ENCODE measurements around the gene PCDHA1. TPM values are rescaled to one million over a fixed set of nuclear protein-coding genes. Genes with fewer than 3 reads are reported as not detected.
A peak's percentile ranks its signal among the peaks of the same experiment; 100 is the strongest.

PCDHA1 gene
- total RNA-seq, 2 experiments from 2014 or later, result not detected

GRCh38 chr5:140916325-140916724 is 130.4 kb downstream of the PCDHA1 start:
- Mint-ChIP-seq H3K27ac (no peak overlapping the region), H3K4me1 (ENCODE audit: low read depth) (no peaks in the 10 kb centered on the region), H3K36me3 (ENCODE audit: low read depth) (no peaks in the 10 kb centered on the region), H3K4me3 (no peak overlapping the region), H3K27me3 (ENCODE audit: low read depth) (no peaks in the 10 kb centered on the region), H3K9me3 (ENCODE audit: insufficient read depth) (peaks cover 7% of the 10 kb centered on the region)
- no peak for DNase-seq
- ChIA-PET POLR2A (no interaction called here), CTCF (no interaction called here)
- ATAC-seq, result no peak

GRCh38 chr5:140923601-140924000 is 137.7 kb downstream of the PCDHA1 start:
- no peak for ATAC-seq
- H3K9me3 Mint-ChIP-seq (ENCODE audit: insufficient read depth), result no peaks in the 10 kb centered on the region
- CTCF ChIA-PET, result no interaction called here

GRCh38 chr5:140925806-140926442 is 140.0 kb downstream of the PCDHA1 start, which contains the start of gene PCDHAC1:
TSS of gene PCDHAC1 (plus strand) at chr5:140926299. CDS start at chr5:140926893, 594 bp downstream.
- H3K4me3 Mint-ChIP-seq, result no peak within 1 kb of the TSS
- H3K27ac Mint-ChIP-seq, result peak within 1 kb of the TSS; percentile 37
- H3K27me3 Mint-ChIP-seq (ENCODE audit: low read depth), result peaks cover 24% of the 10 kb centered on the region
- POLR2A ChIA-PET, result no interaction called here
- peaks cover 4% of the 10 kb centered on the region for H3K9me3 Mint-ChIP-seq (ENCODE audit: insufficient read depth)
- no peaks in the 10 kb centered on the region for H3K4me1 Mint-ChIP-seq (ENCODE audit: low read depth)
- CTCF ChIA-PET, result no interaction called here
- peaks cover 2% of the 10 kb centered on the region for H3K36me3 Mint-ChIP-seq (ENCODE audit: low read depth)
- no peak for ATAC-seq
- DNase-seq, result no peak

More at GRCh38 chr5:140923601-140924000, 137.7 kb downstream of the PCDHA1 start:
- H3K4me1 Mint-ChIP-seq (ENCODE audit: low read depth), result no peaks in the 10 kb centered on the region
- peaks cover 2% of the 10 kb centered on the region for H3K36me3 Mint-ChIP-seq (ENCODE audit: low read depth)
- H3K27ac Mint-ChIP-seq, result no peak overlapping the region
- peaks cover 24% of the 10 kb centered on the region for H3K27me3 Mint-ChIP-seq (ENCODE audit: low read depth)
- no peak for DNase-seq
- no peak overlapping the region for H3K4me3 Mint-ChIP-seq
- POLR2A ChIA-PET, result no interaction called here

DNA sequence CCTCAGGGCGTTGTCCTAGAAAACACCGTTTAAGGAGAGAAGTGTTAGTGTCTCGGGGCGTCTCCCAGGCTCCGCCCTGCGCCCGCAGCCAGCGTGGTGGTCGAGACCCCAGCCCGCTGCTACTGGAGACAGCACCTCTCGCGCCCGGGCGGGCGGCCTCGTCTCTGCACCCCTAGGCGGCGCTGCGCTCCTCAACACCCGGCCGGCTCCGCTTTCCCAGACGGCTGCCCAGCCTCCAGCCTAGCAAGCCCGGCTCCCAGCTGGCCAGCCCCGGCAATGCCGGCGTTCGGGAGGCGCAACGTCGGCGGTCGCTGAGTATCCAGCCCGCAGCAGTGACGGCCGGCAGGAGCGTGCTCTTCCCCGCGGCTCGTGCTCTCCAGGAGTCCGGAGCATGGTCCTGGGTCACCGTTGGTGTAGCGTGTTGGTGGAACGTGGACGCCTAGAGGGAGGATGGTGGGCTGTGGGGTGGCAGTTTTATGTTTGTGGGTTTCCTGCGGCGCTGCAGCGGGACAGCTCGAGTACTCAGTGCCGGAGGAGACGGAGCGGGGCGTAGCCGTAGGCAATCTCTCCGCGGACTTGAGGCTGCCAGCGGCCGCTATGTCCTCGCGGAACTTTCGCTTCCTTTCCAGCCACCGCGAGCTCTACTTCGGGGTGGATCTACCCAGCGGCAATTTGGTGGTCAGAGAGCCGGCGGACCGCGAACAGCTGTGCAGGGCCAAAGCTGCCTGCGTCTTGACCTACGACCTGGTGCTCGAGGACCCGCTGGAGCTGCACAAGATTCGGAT is 140.7 kb downstream of the PCDHA1 start:
- Mint-ChIP-seq H3K27ac (peak overlapping the region; percentile 30), H3K27me3 (ENCODE audit: low read depth) (peaks cover 24% of the 10 kb centered on the region), H3K36me3 (ENCODE audit: low read depth) (peaks cover 2% of the 10 kb centered on the region), H3K9me3 (ENCODE audit: insufficient read depth) (peaks cover 4% of the 10 kb centered on the region), H3K4me1 (ENCODE audit: low read depth) (no peaks in the 10 kb centered on the region), H3K4me3 (no peak overlapping the region)
- CTCF ChIA-PET, result no interaction called here
- POLR2A ChIA-PET, result no interaction called here
- DNase-seq, result no peak
- ATAC-seq, result no peak

DNA sequence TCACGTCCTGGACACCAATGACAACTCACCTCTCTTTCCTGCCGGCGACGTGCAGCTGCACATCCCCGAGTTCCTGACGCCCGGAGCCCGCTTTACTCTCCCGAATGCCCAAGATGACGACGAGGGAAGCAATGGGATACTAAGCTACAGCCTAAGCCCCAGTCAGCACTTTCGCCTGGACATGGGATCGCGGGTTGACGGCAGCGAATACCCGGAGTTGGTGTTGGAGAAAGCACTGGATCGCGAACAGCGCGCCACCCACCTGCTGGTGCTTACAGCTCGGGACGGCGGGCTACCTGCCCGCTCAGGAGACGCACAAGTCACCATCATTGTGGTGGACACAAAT is 141.3 kb downstream of the PCDHA1 start:
- H3K9me3 Mint-ChIP-seq (ENCODE audit: insufficient read depth), result peaks cover 4% of the 10 kb centered on the region
- no peak overlapping the region for H3K4me3 Mint-ChIP-seq
- peak overlapping the region; percentile 30 for H3K27ac Mint-ChIP-seq
- ATAC-seq, result no peak
- H3K27me3 Mint-ChIP-seq (ENCODE audit: low read depth), result peaks cover 24% of the 10 kb centered on the region
- ChIA-PET POLR2A (no interaction called here), CTCF (no interaction called here)
- H3K4me1 Mint-ChIP-seq (ENCODE audit: low read depth), result no peaks in the 10 kb centered on the region
- no peak for DNase-seq
- peaks cover 2% of the 10 kb centered on the region for H3K36me3 Mint-ChIP-seq (ENCODE audit: low read depth)

DNA sequence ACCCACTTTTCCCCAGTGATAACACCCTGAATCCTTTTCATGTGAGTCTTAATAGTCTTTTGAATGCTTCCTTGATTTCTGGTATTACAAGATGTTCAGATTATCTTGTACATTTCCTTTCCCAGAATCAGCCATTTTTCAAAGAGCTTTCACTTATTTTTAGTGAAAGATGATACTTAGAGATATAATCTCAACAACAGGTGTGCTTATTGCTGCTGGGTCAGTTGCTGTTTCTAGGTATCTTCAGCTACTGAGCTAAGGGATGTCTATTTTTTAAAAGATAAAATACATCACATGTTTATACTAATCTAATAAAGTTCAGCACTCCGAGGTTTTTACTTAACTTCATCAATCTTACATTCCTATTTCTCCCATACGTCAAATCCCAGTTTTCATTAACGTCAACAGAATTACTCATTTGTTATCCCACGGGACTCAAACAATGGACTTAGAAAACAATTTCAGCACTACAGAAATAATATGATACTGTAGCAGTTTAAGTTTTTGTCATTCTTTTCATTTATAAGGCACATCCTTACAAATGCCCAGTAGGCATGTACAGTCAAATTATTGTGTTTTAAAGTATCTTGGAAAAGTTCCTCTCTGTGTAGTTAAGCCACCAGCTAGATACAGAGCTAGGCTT is 149.1 kb downstream of the PCDHA1 start:
- ChIA-PET CTCF (no interaction called here), POLR2A (no interaction called here)
- Mint-ChIP-seq H3K4me1 (ENCODE audit: low read depth) (no peaks in the 10 kb centered on the region), H3K36me3 (ENCODE audit: low read depth) (no peaks in the 10 kb centered on the region), H3K4me3 (no peak overlapping the region), H3K27me3 (ENCODE audit: low read depth) (no peaks in the 10 kb centered on the region), H3K27ac (no peak overlapping the region), H3K9me3 (ENCODE audit: insufficient read depth) (no peaks in the 10 kb centered on the region)
- ATAC-seq (no peak), DNase-seq (no peak)

- no peaks in the 10 kb centered on the region for H3K9me3 Mint-ChIP-seq (ENCODE audit: insufficient read depth)
- ATAC-seq (no peak), DNase-seq (no peak)
- no peaks in the 10 kb centered on the region for H3K36me3 Mint-ChIP-seq (ENCODE audit: low read depth)
- CTCF ChIA-PET, result no interaction called here
- H3K27ac Mint-ChIP-seq, result no peak overlapping the region
- POLR2A ChIA-PET, result no interaction called here
- H3K27me3 Mint-ChIP-seq (ENCODE audit: low read depth), result no peaks in the 10 kb centered on the region
- no peak overlapping the region for H3K4me3 Mint-ChIP-seq
- H3K4me1 Mint-ChIP-seq (ENCODE audit: low read depth), result no peaks in the 10 kb centered on the region
These were observed 160.6 kb downstream of the PCDHA1 start for GRCh38 chr5:140946578-140946977.

DNA sequence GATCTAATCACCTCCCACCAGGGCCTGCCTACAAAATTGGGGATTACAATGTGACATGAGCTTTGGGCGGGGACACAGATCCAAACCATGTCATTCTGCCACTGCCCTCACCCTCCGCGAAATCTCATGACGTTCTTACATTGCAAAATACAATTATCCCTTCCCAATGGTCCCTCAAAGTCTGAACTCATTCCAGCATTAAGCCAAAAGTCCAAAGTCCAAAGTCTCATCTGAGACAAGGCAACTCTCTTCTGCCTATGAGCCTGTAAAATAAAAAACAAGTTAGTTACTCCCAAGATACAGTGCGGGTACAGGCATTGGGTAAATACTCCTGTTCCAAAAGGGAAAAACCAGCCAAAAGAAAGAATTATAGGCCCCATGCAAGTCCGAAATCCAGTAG is 165.7 kb downstream of the PCDHA1 start:
- Mint-ChIP-seq H3K4me3 (no peak overlapping the region), H3K27me3 (ENCODE audit: low read depth) (no peaks in the 10 kb centered on the region), H3K27ac (no peak overlapping the region), H3K4me1 (ENCODE audit: low read depth) (no peaks in the 10 kb centered on the region), H3K9me3 (ENCODE audit: insufficient read depth) (no peaks in the 10 kb centered on the region), H3K36me3 (ENCODE audit: low read depth) (no peaks in the 10 kb centered on the region)
- ATAC-seq, result no peak
- no peak for DNase-seq
- POLR2A ChIA-PET, result no interaction called here
- CTCF ChIA-PET, result no interaction called here

GRCh38 chr5:140953234-140953633 is 167.3 kb downstream of the PCDHA1 start:
- Mint-ChIP-seq H3K36me3 (ENCODE audit: low read depth) (no peaks in the 10 kb centered on the region), H3K4me3 (no peak overlapping the region), H3K4me1 (ENCODE audit: low read depth) (no peaks in the 10 kb centered on the region), H3K9me3 (ENCODE audit: insufficient read depth) (no peaks in the 10 kb centered on the region), H3K27ac (no peak overlapping the region), H3K27me3 (ENCODE audit: low read depth) (no peaks in the 10 kb centered on the region)
- ChIA-PET POLR2A (no interaction called here), CTCF (no interaction called here)
- ATAC-seq, result no peak
- no peak for DNase-seq

DNA sequence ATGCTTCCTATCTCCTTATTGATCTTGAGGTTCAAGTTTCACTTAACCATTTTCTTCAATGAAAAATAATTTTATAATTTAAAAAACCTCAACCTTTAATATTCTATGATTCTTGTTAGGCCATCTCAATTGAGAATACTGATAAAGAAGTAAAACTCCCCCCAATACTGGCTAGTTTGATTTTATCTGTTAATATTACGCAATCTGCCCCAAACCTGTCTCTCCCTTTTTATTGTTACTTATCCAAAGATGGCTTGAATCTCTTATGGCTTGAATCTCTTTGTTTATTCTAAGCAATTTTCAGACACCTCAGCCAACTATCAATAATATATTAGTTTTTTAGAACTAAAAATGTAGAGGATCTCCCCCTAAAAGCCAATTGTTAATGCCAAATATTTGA is 176.2 kb downstream of the PCDHA1 start:
- H3K36me3 Mint-ChIP-seq (ENCODE audit: low read depth), result peaks cover 2% of the 10 kb centered on the region
- H3K4me3 Mint-ChIP-seq, result no peak overlapping the region
- no peak for DNase-seq
- POLR2A ChIA-PET, result no interaction called here
- no peak for ATAC-seq
- no peaks in the 10 kb centered on the region for H3K4me1 Mint-ChIP-seq (ENCODE audit: low read depth)
- no peaks in the 10 kb centered on the region for H3K9me3 Mint-ChIP-seq (ENCODE audit: insufficient read depth)
- peaks cover 12% of the 10 kb centered on the region for H3K27me3 Mint-ChIP-seq (ENCODE audit: low read depth)
- CTCF ChIA-PET, result no interaction called here
- no peak overlapping the region for H3K27ac Mint-ChIP-seq

GRCh38 chr5:140964356-140964755 is 178.4 kb downstream of the PCDHA1 start:
- no peak for ATAC-seq
- Mint-ChIP-seq H3K4me3 (no peak overlapping the region), H3K4me1 (ENCODE audit: low read depth) (no peaks in the 10 kb centered on the region), H3K27me3 (ENCODE audit: low read depth) (peaks cover 15% of the 10 kb centered on the region), H3K36me3 (ENCODE audit: low read depth) (peaks cover 2% of the 10 kb centered on the region), H3K9me3 (ENCODE audit: insufficient read depth) (no peaks in the 10 kb centered on the region), H3K27ac (no peak overlapping the region)
- ChIA-PET POLR2A (no interaction called here), CTCF (no interaction called here)
- DNase-seq, result no peak

- no peak overlapping the region for H3K4me3 Mint-ChIP-seq
- CTCF ChIA-PET, result no interaction called here
- POLR2A ChIA-PET, result no interaction called here
- peaks cover 15% of the 10 kb centered on the region for H3K27me3 Mint-ChIP-seq (ENCODE audit: low read depth)
- H3K36me3 Mint-ChIP-seq (ENCODE audit: low read depth), result peaks cover 2% of the 10 kb centered on the region
- no peaks in the 10 kb centered on the region for H3K9me3 Mint-ChIP-seq (ENCODE audit: insufficient read depth)
- H3K27ac Mint-ChIP-seq, result no peak overlapping the region
- no peak for ATAC-seq
- DNase-seq, result no peak
- no peaks in the 10 kb centered on the region for H3K4me1 Mint-ChIP-seq (ENCODE audit: low read depth)
These were observed 180.0 kb downstream of the PCDHA1 start for GRCh38 chr5:140965905-140966292.

Measured in activated CD8-positive, alpha-beta T cell treated with anti-CD3 and anti-CD28 coated beads, Interleukin-2, amount 10 ng/mL, durations not matched to agents 7 days and 5 days (primary cell).